Stomach (tissue), 19 donors: ENCODE results near the gene ARHGAP35. TPM values are rescaled to one million over a fixed set of nuclear protein-coding genes. Genes with fewer than 3 reads are reported as not detected.

Experiments
- DNase-seq, 2 donors: peaks; one replicate each; pipeline versions ENCODE4 v3.0.0 to v3.0.0-alpha.2; 2013 to 2019
- H3K27ac ChIP-seq, 5 donors: fragments of 200-600 bp in 4 of 5; sonication (generic) in 4 of 5; one replicate each; pipeline ENCODE4 v1.5.1; 2013 to 2019; ENCODE audit warnings: mild to moderate bottlenecking in 1 of 5, moderate library complexity in 1 of 5
- H3K27me3 ChIP-seq, 3 donors: fragments of 200-600 bp; sonication (generic); one replicate each; pipeline ENCODE4 v1.5.1; 2017 to 2019; ENCODE audit warnings: mixed run types in 1 of 3
- H3K36me3 ChIP-seq, 4 donors: fragments of 200-600 bp; sonication (generic); 1 replicate in 3 of 4; 2 replicates in 1 of 4; pipeline ENCODE4 v1.5.1; 2016 to 2019
- H3K4me1 ChIP-seq, 4 donors: fragments of 200-600 bp; sonication (generic); one replicate each; pipeline ENCODE4 v1.5.1; 2016 to 2019
- H3K4me3 ChIP-seq, 4 donors: fragments of 200-600 bp; sonication (generic) in 3 of 4; one replicate each; pipeline ENCODE4 v1.5.1; 2016 to 2019; ENCODE audit warnings: mild to moderate bottlenecking in 1 of 4
- H3K9me3 ChIP-seq, 4 donors: fragments of 200-600 bp; sonication (generic); one replicate each; pipeline ENCODE4 v1.5.1; 2016 to 2019
- CTCF ChIP-seq, 7 experiments: fragments of 450-650 bp in 4 of 7; fragments of 200-600 bp in 3 of 7; sonication (generic) in 3 of 7; IDR thresholded peaks; one replicate each; pipeline ENCODE4 v1.5.1; 2016 to 2019; ENCODE audit warnings: antibody characterized with exemption in 7 of 7, control low read depth in 2 of 7, mild to moderate bottlenecking in 1 of 7
- EP300 ChIP-seq: sonication (generic); formaldehyde crosslinking; IDR thresholded peaks from one replicate; pipeline ENCODE4 v1.6.1; 2017; ENCODE audit warnings: antibody characterized with exemption
- POLR2A ChIP-seq, 4 donors: fragments of 450-650 bp; IDR thresholded peaks; one replicate each; pipeline ENCODE4 v1.6.1; 2016; ENCODE audit warnings: antibody characterized with exemption in 4 of 4, control low read depth in 2 of 4, mild to moderate bottlenecking in 1 of 4, moderate library complexity in 1 of 4
- POLR2AphosphoS5 ChIP-seq, 3 donors: sonication (generic); formaldehyde crosslinking; IDR thresholded peaks; one replicate each; pipeline ENCODE4 v1.6.1; 2016; ENCODE audit warnings: antibody characterized with exemption in 3 of 3
- WGBS, 5 donors: extraction: QIAGEN DNeasy Blood & Tissue Kit in 3 of 5; methylation state at CpG; one replicate each; pipeline versions ENCODE4 v1.1.5 to v1.1.7; 2013 to 2018; 5-methylcytosine and 5-hydroxymethylcytosine counted together
- intact Hi-C: fragments of 100-400 bp; cut with DNase I; formaldehyde crosslinking; loops from one replicate; pipeline ENCODE4 v1.15.1; 2023; ENCODE audit warnings: low total_unique reads
- long read RNA-seq, 10 donors: transcript quantifications; one replicate each; lab custom pipeline, GENCODE V29; 2026
- polyA plus RNA-seq, 3 donors: library from polyadenylated mRNA; stranded (reverse); fragments of 200-250 nt; gene quantifications; one replicate each; pipeline ENCODE4 v1.2.3, GENCODE V29; 2013
- total RNA-seq, 5 donors: library from RNA; depleted of rRNA; stranded (reverse); fragments of >200 nt; gene quantifications; one replicate each; pipeline versions ENCODE4 v1.1.0 to v1.2.3, GENCODE V29; 2014 to 2016
- donor health status: healthy with polysubstance abuse.
- donor health status: Bipolar disorder and iron deficiency.
- donor health status: healthy.

The ARHGAP35 gene
- total RNA-seq (100 to 1,000 TPM in 1 of 5 donors, 10 to 100 TPM in 3, 1 to 10 TPM in 1; 7.0 to 200 (median 36.4) TPM), polyA plus RNA-seq (1 to 10 TPM; 5.6 to 9.0 (median 7.3) TPM)
- long read RNA-seq, donor 1, full-length matches to known transcripts = 8 of 8 reads
- long read RNA-seq, donor 1, partial matches to known transcripts = 0 of 8 reads
- long read RNA-seq, donor 1, other reads (novel, unspliced or antisense) = 0 of 8 reads
- long read RNA-seq, donor 2, full-length matches to known transcripts = 12 of 43 reads
- long read RNA-seq, donor 2, partial matches to known transcripts = 31 of 43 reads
- long read RNA-seq, donor 2, other reads (novel, unspliced or antisense) = 0 of 43 reads
- long read RNA-seq, donor 3, full-length matches to known transcripts = 6 of 6 reads
- long read RNA-seq, donor 3, partial matches to known transcripts = 0 of 6 reads
- long read RNA-seq, donor 3, other reads (novel, unspliced or antisense) = 0 of 6 reads
- long read RNA-seq, donor 4, full-length matches to known transcripts = 1 of 1 reads
- long read RNA-seq, donor 4, partial matches to known transcripts = 0 of 1 reads
- long read RNA-seq, donor 4, other reads (novel, unspliced or antisense) = 0 of 1 reads
- long read RNA-seq, donor 5, full-length matches to known transcripts = 9 of 9 reads
- long read RNA-seq, donor 5, partial matches to known transcripts = 0 of 9 reads
- long read RNA-seq, donor 5, other reads (novel, unspliced or antisense) = 0 of 9 reads
- long read RNA-seq, donor 6, full-length matches to known transcripts = 14 of 14 reads
- long read RNA-seq, donor 6, partial matches to known transcripts = 0 of 14 reads
- long read RNA-seq, donor 6, other reads (novel, unspliced or antisense) = 0 of 14 reads
- long read RNA-seq, donor 7, full-length matches to known transcripts = 3 of 3 reads
- long read RNA-seq, donor 7, partial matches to known transcripts = 0 of 3 reads
- long read RNA-seq, donor 7, other reads (novel, unspliced or antisense) = 0 of 3 reads
- long read RNA-seq, donor 8, full-length matches to known transcripts = 4 of 4 reads
- long read RNA-seq, donor 8, partial matches to known transcripts = 0 of 4 reads
- long read RNA-seq, donor 8, other reads (novel, unspliced or antisense) = 0 of 4 reads
- long read RNA-seq, donor 9, full-length matches to known transcripts = 5 of 5 reads
- long read RNA-seq, donor 9, partial matches to known transcripts = 0 of 5 reads
- long read RNA-seq, donor 9, other reads (novel, unspliced or antisense) = 0 of 5 reads
- long read RNA-seq, donor 10, full-length matches to known transcripts = 2 of 2 reads
- long read RNA-seq, donor 10, partial matches to known transcripts = 0 of 2 reads
- long read RNA-seq, donor 10, other reads (novel, unspliced or antisense) = 0 of 2 reads

- no peaks in the 10 kb centered on the region for H3K9me3 ChIP-seq
- peak within 1 kb of the TSS; percentile 95 to 99 (median 97) for H3K27ac ChIP-seq
- H3K4me1 ChIP-seq = peaks cover 48 to 64% (median 63%) of the 10 kb centered on the region in 4 donors
- peak in 1 of 2 donors; percentile 65 for DNase-seq
- no peaks in the 10 kb centered on the region for H3K36me3 ChIP-seq
- intact Hi-C loops = loop anchor here (5.0 kb wide), 1 partner anchor 131 kb away; no protein-coding TSS in a partner anchor
- H3K27me3 ChIP-seq = no peaks in the 10 kb centered on the region
- no peak for TF ChIP-seq EP300
- TF ChIP-seq POLR2AphosphoS5 (IDR thresholded peaks at IDR 0.05) = no peak
- TF ChIP-seq CTCF (IDR thresholded peaks at IDR 0.05) = no peak
- no peak for TF ChIP-seq POLR2A (IDR thresholded peaks at IDR 0.05)
- 1 to 2% (median 1%) methylated on average over 24 to 78 of the region's 91 CpGs for WGBS, 5 donors
- H3K4me3 ChIP-seq = peak within 1 kb of the TSS; percentile 80 to 95 (median 91)
Measured at GRCh38 chr19:46860846-46861690, at the start of gene ARHGAP35. TSS of gene ARHGAP35 (plus strand) at chr19:46860997. CDS start at chr19:46918676, 57,679 bp downstream.

- H3K9me3 ChIP-seq = no peaks in the 10 kb centered on the region
- intact Hi-C loops = no loop called here
- 33 to 61% (median 41%) methylated on average over 24 of the region's 24 CpGs for WGBS, 5 donors
- peak overlapping the region in 4 of 5 donors; percentile 55 to 68 (median 64) for H3K27ac ChIP-seq
- no peaks in the 10 kb centered on the region for H3K36me3 ChIP-seq
- no peaks in the 10 kb centered on the region for H3K27me3 ChIP-seq
- TF ChIP-seq EP300 = peak; percentile 31
- TF ChIP-seq POLR2A (IDR thresholded peaks at IDR 0.05) = no peak
- peaks cover 14 to 26% (median 22%) of the 10 kb centered on the region in 4 donors for H3K4me1 ChIP-seq
- no peak overlapping the region for H3K4me3 ChIP-seq
- peak in 1 of 2 donors; percentile 39 for DNase-seq
Measured at GRCh38 chr19:46812977-46813838, 47.6 kb upstream of the ARHGAP35 start.

GRCh38 chr19:46813839-46814358 is 46.9 kb upstream of the ARHGAP35 start:
- TF ChIP-seq EP300 = no peak
- TF ChIP-seq POLR2AphosphoS5 (IDR thresholded peaks at IDR 0.05) = peak in 2 of 3 donors; percentile 5 to 40
- no peaks in the 10 kb centered on the region for H3K36me3 ChIP-seq
- H3K9me3 ChIP-seq = no peaks in the 10 kb centered on the region
- no peak overlapping the region for H3K4me3 ChIP-seq
- intact Hi-C loops = no loop called here
- H3K4me1 ChIP-seq = peaks cover 14 to 26% (median 22%) of the 10 kb centered on the region in 4 donors
- H3K27me3 ChIP-seq = no peaks in the 10 kb centered on the region
- peak overlapping the region in 4 of 5 donors; percentile 55 to 68 (median 64) for H3K27ac ChIP-seq
- 15 to 38% (median 27%) methylated on average over 7 of the region's 7 CpGs for WGBS, 5 donors
- DNase-seq = peak; percentile 86 to 92
